ENCODE results near the gene SOBP. TPM values are rescaled to one million over a fixed set of nuclear protein-coding genes. Genes with fewer than 3 reads are reported as not detected.

The SOBP gene
- total and polyA plus RNA-seq, 2 experiments from 2014 or later = 1.5 to 3.0 TPM

DNA sequence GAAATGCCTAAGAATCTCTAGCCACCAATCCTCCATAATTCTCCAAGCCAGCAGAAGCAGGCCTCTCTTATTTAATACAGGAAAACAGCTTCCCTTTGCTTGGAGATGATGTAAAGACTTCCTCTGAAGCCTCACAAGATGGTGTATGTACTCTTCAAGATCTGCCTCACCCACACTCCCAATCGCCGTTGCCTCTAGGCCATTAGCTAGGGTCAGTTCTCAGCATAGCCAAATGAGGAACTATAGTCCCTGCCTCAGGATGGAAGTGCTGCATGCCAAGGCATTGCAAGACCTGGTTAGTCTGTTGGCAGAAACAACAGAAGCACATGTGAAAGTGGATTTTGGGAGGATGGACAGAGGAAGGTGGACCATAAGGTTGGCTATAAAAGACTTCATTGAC, 195.1 kb downstream of the SOBP start (continued):
- TF ChIP-seq ZNF331 (CRISPR knock-in tag; IDR thresholded peaks at IDR 0.05; ENCODE audit: low read depth) (no peak), JUNB (IDR thresholded peaks at IDR 0.05; ENCODE audit: unreplicated experiment) (no peak), STAT1 (IDR thresholded peaks at IDR 0.05; ENCODE audit: unreplicated experiment) (no peak), EZH2 (IDR thresholded peaks at IDR 0.05; ENCODE audit: low read depth, unreplicated experiment) (no peak), POLR2AphosphoS5 (IDR thresholded peaks at IDR 0.05; ENCODE audit: low read depth) (no peak), NANOG (IDR thresholded peaks at IDR 0.05; ENCODE audit: borderline replicate concordance) (no peak), ZNF114 (CRISPR knock-in tag; IDR thresholded peaks at IDR 0.05) (no peak), EZH2phosphoT487 (IDR thresholded peaks at IDR 0.05; ENCODE audit: unreplicated experiment) (no peak), CREB1 (CRISPR knock-in tag; IDR thresholded peaks at IDR 0.05; ENCODE audit: low read depth) (no peak)
- TF ChIP-seq, protein P1, sequence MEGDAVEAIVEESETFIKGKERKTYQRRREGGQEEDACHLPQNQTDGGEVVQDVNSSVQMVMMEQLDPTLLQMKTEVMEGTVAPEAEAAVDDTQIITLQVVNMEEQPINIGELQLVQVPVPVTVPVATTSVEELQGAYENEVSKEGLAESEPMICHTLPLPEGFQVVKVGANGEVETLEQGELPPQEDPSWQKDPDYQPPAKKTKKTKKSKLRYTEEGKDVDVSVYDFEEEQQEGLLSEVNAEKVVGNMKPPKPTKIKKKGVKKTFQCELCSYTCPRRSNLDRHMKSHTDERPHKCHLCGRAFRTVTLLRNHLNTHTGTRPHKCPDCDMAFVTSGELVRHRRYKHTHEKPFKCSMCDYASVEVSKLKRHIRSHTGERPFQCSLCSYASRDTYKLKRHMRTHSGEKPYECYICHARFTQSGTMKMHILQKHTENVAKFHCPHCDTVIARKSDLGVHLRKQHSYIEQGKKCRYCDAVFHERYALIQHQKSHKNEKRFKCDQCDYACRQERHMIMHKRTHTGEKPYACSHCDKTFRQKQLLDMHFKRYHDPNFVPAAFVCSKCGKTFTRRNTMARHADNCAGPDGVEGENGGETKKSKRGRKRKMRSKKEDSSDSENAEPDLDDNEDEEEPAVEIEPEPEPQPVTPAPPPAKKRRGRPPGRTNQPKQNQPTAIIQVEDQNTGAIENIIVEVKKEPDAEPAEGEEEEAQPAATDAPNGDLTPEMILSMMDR (conservative IDR thresholded peaks at IDR 0.05; ENCODE audit: low read depth in 2 of 2) = no peak
- TF ChIP-seq, protein P2, sequence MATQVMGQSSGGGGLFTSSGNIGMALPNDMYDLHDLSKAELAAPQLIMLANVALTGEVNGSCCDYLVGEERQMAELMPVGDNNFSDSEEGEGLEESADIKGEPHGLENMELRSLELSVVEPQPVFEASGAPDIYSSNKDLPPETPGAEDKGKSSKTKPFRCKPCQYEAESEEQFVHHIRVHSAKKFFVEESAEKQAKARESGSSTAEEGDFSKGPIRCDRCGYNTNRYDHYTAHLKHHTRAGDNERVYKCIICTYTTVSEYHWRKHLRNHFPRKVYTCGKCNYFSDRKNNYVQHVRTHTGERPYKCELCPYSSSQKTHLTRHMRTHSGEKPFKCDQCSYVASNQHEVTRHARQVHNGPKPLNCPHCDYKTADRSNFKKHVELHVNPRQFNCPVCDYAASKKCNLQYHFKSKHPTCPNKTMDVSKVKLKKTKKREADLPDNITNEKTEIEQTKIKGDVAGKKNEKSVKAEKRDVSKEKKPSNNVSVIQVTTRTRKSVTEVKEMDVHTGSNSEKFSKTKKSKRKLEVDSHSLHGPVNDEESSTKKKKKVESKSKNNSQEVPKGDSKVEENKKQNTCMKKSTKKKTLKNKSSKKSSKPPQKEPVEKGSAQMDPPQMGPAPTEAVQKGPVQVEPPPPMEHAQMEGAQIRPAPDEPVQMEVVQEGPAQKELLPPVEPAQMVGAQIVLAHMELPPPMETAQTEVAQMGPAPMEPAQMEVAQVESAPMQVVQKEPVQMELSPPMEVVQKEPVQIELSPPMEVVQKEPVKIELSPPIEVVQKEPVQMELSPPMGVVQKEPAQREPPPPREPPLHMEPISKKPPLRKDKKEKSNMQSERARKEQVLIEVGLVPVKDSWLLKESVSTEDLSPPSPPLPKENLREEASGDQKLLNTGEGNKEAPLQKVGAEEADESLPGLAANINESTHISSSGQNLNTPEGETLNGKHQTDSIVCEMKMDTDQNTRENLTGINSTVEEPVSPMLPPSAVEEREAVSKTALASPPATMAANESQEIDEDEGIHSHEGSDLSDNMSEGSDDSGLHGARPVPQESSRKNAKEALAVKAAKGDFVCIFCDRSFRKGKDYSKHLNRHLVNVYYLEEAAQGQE (IDR thresholded peaks at IDR 0.05; ENCODE audit: unreplicated experiment) = no peak
- TF ChIP-seq, protein P3, sequence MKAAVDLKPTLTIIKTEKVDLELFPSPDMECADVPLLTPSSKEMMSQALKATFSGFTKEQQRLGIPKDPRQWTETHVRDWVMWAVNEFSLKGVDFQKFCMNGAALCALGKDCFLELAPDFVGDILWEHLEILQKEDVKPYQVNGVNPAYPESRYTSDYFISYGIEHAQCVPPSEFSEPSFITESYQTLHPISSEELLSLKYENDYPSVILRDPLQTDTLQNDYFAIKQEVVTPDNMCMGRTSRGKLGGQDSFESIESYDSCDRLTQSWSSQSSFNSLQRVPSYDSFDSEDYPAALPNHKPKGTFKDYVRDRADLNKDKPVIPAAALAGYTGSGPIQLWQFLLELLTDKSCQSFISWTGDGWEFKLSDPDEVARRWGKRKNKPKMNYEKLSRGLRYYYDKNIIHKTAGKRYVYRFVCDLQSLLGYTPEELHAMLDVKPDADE (IDR thresholded peaks at IDR 0.05) = no peak

DNA sequence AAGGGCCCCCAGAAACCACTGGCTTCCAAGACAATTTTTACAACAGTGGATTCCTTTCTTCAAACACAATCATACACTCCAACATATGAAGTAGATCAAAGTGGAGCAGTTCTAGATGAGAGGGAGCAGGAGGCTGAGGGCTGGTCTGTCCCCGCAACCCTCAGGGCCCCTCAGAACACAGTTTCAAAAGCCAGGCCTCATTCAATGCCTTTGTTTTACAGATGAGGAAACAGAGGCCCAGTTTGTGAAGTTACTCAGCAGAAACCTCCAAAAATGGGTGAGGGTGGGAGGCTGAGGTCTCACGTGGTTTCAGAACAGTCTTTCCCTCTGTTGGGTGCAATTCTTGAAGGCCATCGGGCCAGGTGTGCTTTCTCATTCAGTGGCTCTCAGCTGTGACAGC, 199.3 kb downstream of the SOBP start:
- no peaks in the 10 kb centered on the region for H4K20me1 ChIP-seq (replicated peaks; ENCODE audit: insufficient read depth)
- H3K4me1 ChIP-seq (ENCODE audit: insufficient read depth) = peaks cover 11% of the 10 kb centered on the region; the same call in 1 of the 2 replicates
- no peaks in the 10 kb centered on the region for H3K79me2 ChIP-seq (replicated peaks; ENCODE audit: insufficient read depth)
- peaks cover 6% of the 10 kb centered on the region; the same call in 2 of the 3 replicates for H3K9me3 Mint-ChIP-seq
- H3K4me3 ChIP-seq = no peak overlapping the region
- H3K27ac Mint-ChIP-seq = no peak overlapping the region
- no peak overlapping the region for H3K4me2 ChIP-seq
- H3K27me3 Mint-ChIP-seq (ENCODE audit: insufficient read depth, low read depth, poor library complexity) = peaks cover 6% of the 10 kb centered on the region
- peak overlapping the region; percentile 59; the same call in 1 of the 2 replicates for H2AFZ ChIP-seq
- H3K36me3 ChIP-seq (ENCODE audit: insufficient read depth) = no peaks in the 10 kb centered on the region
- H3K27ac ChIP-seq (ENCODE audit: low read depth) = no peak overlapping the region
- H3K4me1 Mint-ChIP-seq = peaks cover 16% of the 10 kb centered on the region
- ATAC-seq = no peak
- peaks cover 4% of the 10 kb centered on the region; the same call in 1 of the 3 replicates for H3K36me3 Mint-ChIP-seq (ENCODE audit: low read depth)
- no peak overlapping the region for H3K4me3 Mint-ChIP-seq
- no peaks in the 10 kb centered on the region for H3K27me3 ChIP-seq (ENCODE audit: insufficient read depth)
- H3F3A ChIP-seq (replicated peaks; ENCODE audit: low read depth) = no peaks in the 10 kb centered on the region
- 0 out of 2 replicates have a peak, but pooled peaks cover 4% of the 10 kb centered on the region for H3K9me2 ChIP-seq (ENCODE audit: insufficient read depth)
- no peak for DNase-seq (ENCODE audit: low spot score)
- no peak for TF ChIP-seq ZNF331 (CRISPR knock-in tag; IDR thresholded peaks at IDR 0.05; ENCODE audit: low read depth)
- TF ChIP-seq STAT1 (IDR thresholded peaks at IDR 0.05; ENCODE audit: unreplicated experiment) = no peak
- TF ChIP-seq, protein P1 (conservative IDR thresholded peaks at IDR 0.05; ENCODE audit: low read depth in 2 of 2) = no peak
- TF ChIP-seq, protein P3 (IDR thresholded peaks at IDR 0.05) = no peak
- TF ChIP-seq CREB1 (CRISPR knock-in tag; IDR thresholded peaks at IDR 0.05; ENCODE audit: low read depth) = no peak
- TF ChIP-seq ZNF114 (CRISPR knock-in tag; IDR thresholded peaks at IDR 0.05) = no peak
- no peak for TF ChIP-seq JUNB (IDR thresholded peaks at IDR 0.05; ENCODE audit: unreplicated experiment)
- no peak for TF ChIP-seq POLR2AphosphoS5 (IDR thresholded peaks at IDR 0.05; ENCODE audit: low read depth)
- no peak for TF ChIP-seq EZH2 (IDR thresholded peaks at IDR 0.05; ENCODE audit: low read depth, unreplicated experiment)
- TF ChIP-seq, protein P2 (IDR thresholded peaks at IDR 0.05; ENCODE audit: unreplicated experiment) = no peak
- no peak for TF ChIP-seq NANOG (IDR thresholded peaks at IDR 0.05; ENCODE audit: borderline replicate concordance)
